ENCODE measurements around the gene PF4V1.

PF4V1 gene

GRCh38 chr4:73851293-73851692, 1.8 kb upstream of the PF4V1 start:
- H3K4me3 ChIP-seq (ENCODE audit: low read depth, low read length): no peak overlapping the region
- TF ChIP-seq CTCF (conservative IDR thresholded peaks at IDR 0.05; ENCODE audit: low read depth, low read length): no peak
- DNase-seq (ENCODE audit: low read depth): no peak

- TF ChIP-seq CTCF (conservative IDR thresholded peaks at IDR 0.05; ENCODE audit: low read depth, low read length): no peak
- H3K4me3 ChIP-seq (ENCODE audit: low read depth, low read length): peak overlapping the region; percentile 44
- DNase-seq (ENCODE audit: low read depth): peak; percentile 78
These were observed 325 bp upstream of the PF4V1 start for GRCh38 chr4:73852771-73853170.

GRCh38 chr4:73853718-73854473, 800 bp downstream of the PF4V1 start:
- peak overlapping the region; percentile 44 for H3K4me3 ChIP-seq (ENCODE audit: low read depth, low read length)
- TF ChIP-seq CTCF (conservative IDR thresholded peaks at IDR 0.05; ENCODE audit: low read depth, low read length): no peak
- DNase-seq (ENCODE audit: low read depth): no peak

GRCh38 chr4:73855406-73855805, 2.3 kb downstream of the PF4V1 start:
- no peak for TF ChIP-seq CTCF (conservative IDR thresholded peaks at IDR 0.05; ENCODE audit: low read depth, low read length)
- H3K4me3 ChIP-seq (ENCODE audit: low read depth, low read length): no peak overlapping the region
- peak; percentile 56 for DNase-seq (ENCODE audit: low read depth)

GRCh38 chr4:73856518-73856917, 3.4 kb downstream of the PF4V1 start:
- TF ChIP-seq CTCF (conservative IDR thresholded peaks at IDR 0.05; ENCODE audit: low read depth, low read length): no peak
- DNase-seq (ENCODE audit: low read depth): peak; percentile 88
- no peak overlapping the region for H3K4me3 ChIP-seq (ENCODE audit: low read depth, low read length)

GRCh38 chr4:73859614-73860088, 6.6 kb downstream of the PF4V1 start:
- TF ChIP-seq CTCF (conservative IDR thresholded peaks at IDR 0.05; ENCODE audit: low read depth, low read length): no peak
- peak; percentile 90 for DNase-seq (ENCODE audit: low read depth)
- H3K4me3 ChIP-seq (ENCODE audit: low read depth, low read length): no peak overlapping the region

GRCh38 chr4:73860181-73860580, 7.1 kb downstream of the PF4V1 start:
- DNase-seq (ENCODE audit: low read depth): no peak
- TF ChIP-seq CTCF (conservative IDR thresholded peaks at IDR 0.05; ENCODE audit: low read depth, low read length): no peak
- no peak overlapping the region for H3K4me3 ChIP-seq (ENCODE audit: low read depth, low read length)
